Measurements from ENCODE around the gene SLC27A2.

The SLC27A2 gene

DNA sequence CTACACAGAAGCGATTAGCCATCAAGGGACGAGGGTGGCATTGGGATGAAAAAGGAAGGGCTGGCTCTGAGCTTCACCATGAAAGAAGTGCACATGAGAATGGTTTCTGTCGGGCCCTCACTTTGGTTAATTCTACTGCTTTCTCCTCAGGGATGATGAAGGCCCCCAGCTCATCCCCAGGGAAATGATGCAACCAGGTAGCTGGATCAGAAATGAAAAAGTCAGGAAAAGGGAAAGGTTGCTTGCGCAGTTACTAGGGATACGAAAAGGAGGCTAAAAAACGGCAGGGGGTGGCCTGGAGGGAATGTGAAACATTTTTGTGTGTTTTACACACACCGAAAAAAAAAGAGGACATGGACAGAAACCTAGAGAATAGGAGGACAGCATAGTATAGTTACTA lies 1.4 kb upstream of the SLC27A2 start:
- H3K27me3 ChIP-seq (ENCODE audit: control insufficient read depth in 1 of 2, insufficient read depth in 2 of 2, low read length in 2 of 2): no peaks in the 10 kb centered on the region

DNA sequence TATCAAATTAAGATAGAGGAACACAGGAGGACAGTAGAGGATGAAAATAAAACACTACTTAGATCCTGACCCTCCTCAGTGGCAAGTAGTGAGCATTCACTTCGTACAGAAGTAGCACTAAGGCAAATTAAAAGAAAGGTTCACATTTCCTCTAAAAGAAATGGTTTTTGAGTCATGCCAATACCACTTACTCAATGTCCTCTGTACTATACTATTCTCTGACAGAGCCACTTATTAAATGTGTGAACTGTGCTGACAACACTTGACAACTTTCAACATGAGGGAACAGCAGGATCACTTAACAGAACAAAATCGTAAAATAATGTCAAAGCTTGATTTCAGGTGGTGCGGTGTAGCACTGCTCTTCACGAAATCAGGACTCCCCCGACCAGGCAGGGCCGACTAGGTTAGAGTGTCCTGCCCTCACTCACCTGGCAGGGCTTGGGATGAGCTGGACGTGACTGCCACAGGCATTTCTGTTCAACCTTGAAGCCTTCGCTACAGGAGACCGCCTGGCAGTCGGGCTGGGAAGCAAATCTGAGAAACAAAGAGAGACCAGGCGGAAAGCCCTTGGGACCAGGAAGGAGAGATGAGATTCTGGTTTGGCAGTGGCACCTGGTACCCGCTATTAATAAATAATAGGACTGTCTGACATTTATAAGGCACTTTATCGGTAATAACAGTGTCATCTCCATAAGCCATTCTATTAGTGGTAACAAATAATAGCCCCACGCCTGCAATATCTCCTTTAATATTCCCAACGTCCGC lies 611 bp upstream of the SLC27A2 start:
- Histone ChIP-seq H3K9ac (ENCODE audit: low read depth in 1 of 2, low read length in 2 of 2) (no peak overlapping the region), H3K9me3 (ENCODE audit: control insufficient read depth in 1 of 2, low read length in 2 of 2) (no peaks in the 10 kb centered on the region), H3K4me3 (ENCODE audit: low read depth in 1 of 2, low read length in 2 of 2) (peak overlapping the region; percentile 76 to 88), H3K27me3 (ENCODE audit: control insufficient read depth in 1 of 2, insufficient read depth in 2 of 2, low read length in 2 of 2) (no peaks in the 10 kb centered on the region), H3K4me1 (ENCODE audit: control insufficient read depth in 1 of 2, insufficient read depth in 2 of 2, low read length in 2 of 2) (peaks cover 9 to 27% of the 10 kb centered on the region in 2 donors), H3K27ac (ENCODE audit: low read depth, low read length) (no peak overlapping the region), H3K36me3 (ENCODE audit: control insufficient read depth in 1 of 2, insufficient read depth in 2 of 2, low read length in 2 of 2) (no peaks in the 10 kb centered on the region)

More for the DNA sequence above, 1.4 kb upstream of the SLC27A2 start:
- Histone ChIP-seq H3K36me3 (ENCODE audit: control insufficient read depth in 1 of 2, insufficient read depth in 2 of 2, low read length in 2 of 2) (no peaks in the 10 kb centered on the region), H3K4me1 (ENCODE audit: control insufficient read depth in 1 of 2, insufficient read depth in 2 of 2, low read length in 2 of 2) (peaks cover 9 to 27% of the 10 kb centered on the region in 2 donors), H3K9me3 (ENCODE audit: control insufficient read depth in 1 of 2, low read length in 2 of 2) (no peaks in the 10 kb centered on the region), H3K27ac (ENCODE audit: low read depth, low read length) (no peak overlapping the region), H3K4me3 (ENCODE audit: low read depth in 1 of 2, low read length in 2 of 2) (no peak overlapping the region), H3K9ac (ENCODE audit: low read depth in 1 of 2, low read length in 2 of 2) (no peak overlapping the region)

DNA sequence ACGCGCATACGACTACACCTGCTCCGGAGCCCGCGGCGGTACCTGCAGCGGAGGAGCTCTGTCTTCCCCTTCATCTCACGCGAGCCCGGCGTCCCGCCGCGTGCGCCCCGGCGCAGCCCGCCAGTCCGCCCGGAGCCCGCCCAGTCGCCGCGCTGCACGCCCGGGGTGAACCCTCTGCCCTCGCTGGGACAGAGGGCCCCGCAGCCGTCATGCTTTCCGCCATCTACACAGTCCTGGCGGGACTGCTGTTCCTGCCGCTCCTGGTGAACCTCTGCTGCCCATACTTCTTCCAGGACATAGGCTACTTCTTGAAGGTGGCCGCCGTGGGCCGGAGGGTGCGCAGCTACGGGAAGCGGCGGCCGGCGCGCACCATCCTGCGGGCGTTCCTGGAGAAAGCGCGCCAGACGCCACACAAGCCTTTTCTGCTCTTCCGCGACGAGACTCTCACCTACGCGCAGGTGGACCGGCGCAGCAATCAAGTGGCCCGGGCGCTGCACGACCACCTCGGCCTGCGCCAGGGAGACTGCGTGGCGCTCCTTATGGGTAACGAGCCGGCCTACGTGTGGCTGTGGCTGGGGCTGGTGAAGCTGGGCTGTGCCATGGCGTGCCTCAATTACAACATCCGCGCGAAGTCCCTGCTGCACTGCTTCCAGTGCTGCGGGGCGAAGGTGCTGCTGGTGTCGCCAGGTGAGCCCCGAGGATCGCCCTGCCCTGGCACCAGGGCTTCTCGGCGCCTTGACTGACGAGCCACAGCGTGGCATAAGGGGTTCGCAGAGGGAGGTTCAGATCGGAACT lies 420 bp downstream of the SLC27A2 start:
- no peaks in the 10 kb centered on the region for H3K9me3 ChIP-seq (ENCODE audit: control insufficient read depth in 1 of 2, low read length in 2 of 2)
- peak overlapping the region; percentile 76 to 88 for H3K4me3 ChIP-seq (ENCODE audit: low read depth in 1 of 2, low read length in 2 of 2)
- H3K4me1 ChIP-seq (ENCODE audit: control insufficient read depth in 1 of 2, insufficient read depth in 2 of 2, low read length in 2 of 2): peaks cover 9 to 27% of the 10 kb centered on the region in 2 donors
- H3K27me3 ChIP-seq (ENCODE audit: control insufficient read depth in 1 of 2, insufficient read depth in 2 of 2, low read length in 2 of 2): no peaks in the 10 kb centered on the region
- no peaks in the 10 kb centered on the region for H3K36me3 ChIP-seq (ENCODE audit: control insufficient read depth in 1 of 2, insufficient read depth in 2 of 2, low read length in 2 of 2)
- no peak overlapping the region for H3K27ac ChIP-seq (ENCODE audit: low read depth, low read length)
- peak overlapping the region; percentile 50 to 69 for H3K9ac ChIP-seq (ENCODE audit: low read depth in 1 of 2, low read length in 2 of 2)

DNA sequence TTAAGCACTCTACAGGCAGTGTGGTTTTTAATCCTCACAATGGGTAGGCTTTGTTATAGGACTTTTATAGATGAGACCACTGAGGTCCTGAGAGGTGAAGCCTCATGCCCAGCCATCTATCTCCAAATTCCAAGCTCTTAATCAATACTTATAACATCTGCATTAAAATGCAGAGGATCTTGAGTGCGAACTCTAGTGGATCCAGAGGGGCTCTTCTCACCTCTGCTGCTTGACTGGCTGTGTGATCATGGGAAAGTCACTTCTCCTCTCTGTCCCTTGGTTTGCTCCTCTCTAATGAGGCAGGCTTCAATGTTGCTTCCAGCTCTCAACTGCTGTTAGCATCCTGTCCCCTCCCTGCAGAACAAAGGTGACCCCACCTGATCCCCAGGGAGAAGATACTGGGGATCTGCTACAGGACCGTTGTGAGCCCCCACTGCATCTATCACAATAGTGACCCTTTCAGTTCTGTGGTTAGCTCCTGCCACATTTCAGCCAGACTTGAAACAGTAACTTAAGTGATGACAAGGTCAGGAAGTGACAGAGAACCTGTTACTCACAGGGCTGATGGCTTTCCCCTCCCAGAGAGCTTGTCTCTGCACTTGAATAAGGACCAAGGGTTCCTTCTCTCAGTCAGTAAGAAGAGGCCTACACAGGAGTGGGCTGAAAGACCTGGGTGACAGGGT lies 1.3 kb downstream of the SLC27A2 start:
- Histone ChIP-seq H3K9ac (ENCODE audit: low read depth in 1 of 2, low read length in 2 of 2) (peak overlapping the region in 1 of 2 donors; percentile 50), H3K4me3 (ENCODE audit: low read depth in 1 of 2, low read length in 2 of 2) (peak overlapping the region; percentile 76 to 88), H3K36me3 (ENCODE audit: control insufficient read depth in 1 of 2, insufficient read depth in 2 of 2, low read length in 2 of 2) (no peaks in the 10 kb centered on the region), H3K27ac (ENCODE audit: low read depth, low read length) (no peak overlapping the region), H3K9me3 (ENCODE audit: control insufficient read depth in 1 of 2, low read length in 2 of 2) (no peaks in the 10 kb centered on the region), H3K27me3 (ENCODE audit: control insufficient read depth in 1 of 2, insufficient read depth in 2 of 2, low read length in 2 of 2) (no peaks in the 10 kb centered on the region), H3K4me1 (ENCODE audit: control insufficient read depth in 1 of 2, insufficient read depth in 2 of 2, low read length in 2 of 2) (peaks cover 9 to 27% of the 10 kb centered on the region in 2 donors)

DNA sequence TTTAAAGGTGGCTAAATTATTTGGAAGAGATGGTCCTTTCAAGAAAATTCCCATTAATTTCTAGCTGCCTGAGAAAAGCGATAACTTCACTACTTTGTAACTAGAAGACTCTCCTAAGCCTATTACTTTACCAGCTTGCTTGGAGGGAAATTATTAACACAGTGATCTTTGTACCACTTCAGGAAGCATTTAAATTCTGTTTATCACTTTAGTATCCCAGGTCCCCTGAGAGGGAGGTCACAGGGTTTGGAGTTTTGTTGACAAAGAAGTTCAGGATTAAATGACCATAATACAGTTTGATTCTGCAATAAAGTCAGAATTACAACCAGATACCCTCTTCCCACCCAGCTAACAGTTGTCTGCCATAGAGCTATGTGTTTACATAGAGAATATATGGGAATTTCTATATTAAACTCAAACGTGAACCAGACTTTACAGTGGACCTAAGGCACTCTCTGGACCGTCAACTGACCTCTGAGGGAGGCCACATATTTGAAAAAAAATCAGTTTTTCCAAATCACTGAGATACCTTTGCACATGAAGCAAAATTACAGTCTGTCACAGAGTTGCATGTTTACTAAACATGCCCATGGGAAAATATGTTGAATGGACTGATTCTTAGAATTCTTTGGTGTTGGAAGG lies 3.0 kb downstream of the SLC27A2 start:
- Histone ChIP-seq H3K9ac (ENCODE audit: low read depth in 1 of 2, low read length in 2 of 2) (no peak overlapping the region), H3K9me3 (ENCODE audit: control insufficient read depth in 1 of 2, low read length in 2 of 2) (no peaks in the 10 kb centered on the region), H3K4me3 (ENCODE audit: low read depth in 1 of 2, low read length in 2 of 2) (no peak overlapping the region), H3K27me3 (ENCODE audit: control insufficient read depth in 1 of 2, insufficient read depth in 2 of 2, low read length in 2 of 2) (no peaks in the 10 kb centered on the region), H3K36me3 (ENCODE audit: control insufficient read depth in 1 of 2, insufficient read depth in 2 of 2, low read length in 2 of 2) (no peaks in the 10 kb centered on the region), H3K4me1 (ENCODE audit: control insufficient read depth in 1 of 2, insufficient read depth in 2 of 2, low read length in 2 of 2) (peaks cover 18 to 27% of the 10 kb centered on the region in 2 donors), H3K27ac (ENCODE audit: low read depth, low read length) (no peak overlapping the region)

DNA sequence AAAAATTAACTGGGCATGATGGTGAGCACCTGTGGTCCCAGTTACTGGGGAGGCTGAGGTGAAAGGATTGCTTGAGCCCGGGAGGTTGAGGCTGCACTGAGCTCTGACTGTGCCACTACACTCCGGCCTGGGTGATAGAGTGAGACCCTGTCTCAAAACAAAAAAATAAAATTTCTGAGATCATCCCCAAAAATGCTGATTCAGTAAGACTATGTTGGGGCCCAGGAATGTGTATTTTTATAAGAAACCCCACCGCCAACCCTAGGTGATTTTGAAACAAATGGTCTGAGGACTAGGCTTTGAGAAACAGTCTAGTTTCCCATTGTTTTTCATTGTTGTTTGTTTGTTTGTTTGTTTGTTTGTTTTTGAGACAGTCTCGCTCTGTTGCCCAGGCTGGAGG lies 4.1 kb downstream of the SLC27A2 start:
- H3K27ac ChIP-seq (ENCODE audit: low read depth, low read length): no peak overlapping the region
- no peaks in the 10 kb centered on the region for H3K9me3 ChIP-seq (ENCODE audit: control insufficient read depth in 1 of 2, low read length in 2 of 2)
- H3K4me3 ChIP-seq (ENCODE audit: low read depth in 1 of 2, low read length in 2 of 2): no peak overlapping the region
- H3K9ac ChIP-seq (ENCODE audit: low read depth in 1 of 2, low read length in 2 of 2): no peak overlapping the region
- no peaks in the 10 kb centered on the region for H3K27me3 ChIP-seq (ENCODE audit: control insufficient read depth in 1 of 2, insufficient read depth in 2 of 2, low read length in 2 of 2)
- no peaks in the 10 kb centered on the region for H3K36me3 ChIP-seq (ENCODE audit: control insufficient read depth in 1 of 2, insufficient read depth in 2 of 2, low read length in 2 of 2)
- H3K4me1 ChIP-seq (ENCODE audit: control insufficient read depth in 1 of 2, insufficient read depth in 2 of 2, low read length in 2 of 2): peaks cover 26 to 27% of the 10 kb centered on the region in 2 donors

DNA sequence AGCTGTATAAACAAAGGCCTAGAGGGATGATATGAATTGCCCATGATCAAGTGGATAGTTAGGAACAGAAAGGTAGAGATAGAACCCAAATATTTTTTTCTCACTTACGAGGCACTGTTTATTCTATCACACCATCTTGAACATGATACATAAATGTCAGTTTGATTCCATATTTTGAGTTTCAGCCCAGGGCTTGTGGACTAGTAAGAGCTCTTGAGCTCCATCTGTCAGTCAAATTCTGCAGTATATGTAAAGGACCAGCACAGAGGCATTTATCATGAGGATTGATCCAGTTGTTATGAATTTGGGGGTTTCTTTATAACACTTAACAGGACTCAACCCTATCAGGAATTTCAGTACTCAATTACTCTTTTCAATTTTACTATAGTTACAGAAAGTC lies 4.8 kb downstream of the SLC27A2 start:
- Histone ChIP-seq H3K27ac (ENCODE audit: low read depth, low read length) (no peak overlapping the region), H3K4me3 (ENCODE audit: low read depth in 1 of 2, low read length in 2 of 2) (no peak overlapping the region), H3K4me1 (ENCODE audit: control insufficient read depth in 1 of 2, insufficient read depth in 2 of 2, low read length in 2 of 2) (peaks cover 23 to 26% of the 10 kb centered on the region in 2 donors), H3K36me3 (ENCODE audit: control insufficient read depth in 1 of 2, insufficient read depth in 2 of 2, low read length in 2 of 2) (no peaks in the 10 kb centered on the region), H3K9me3 (ENCODE audit: control insufficient read depth in 1 of 2, low read length in 2 of 2) (no peaks in the 10 kb centered on the region), H3K27me3 (ENCODE audit: control insufficient read depth in 1 of 2, insufficient read depth in 2 of 2, low read length in 2 of 2) (no peaks in the 10 kb centered on the region), H3K9ac (ENCODE audit: low read depth in 1 of 2, low read length in 2 of 2) (no peak overlapping the region)

DNA sequence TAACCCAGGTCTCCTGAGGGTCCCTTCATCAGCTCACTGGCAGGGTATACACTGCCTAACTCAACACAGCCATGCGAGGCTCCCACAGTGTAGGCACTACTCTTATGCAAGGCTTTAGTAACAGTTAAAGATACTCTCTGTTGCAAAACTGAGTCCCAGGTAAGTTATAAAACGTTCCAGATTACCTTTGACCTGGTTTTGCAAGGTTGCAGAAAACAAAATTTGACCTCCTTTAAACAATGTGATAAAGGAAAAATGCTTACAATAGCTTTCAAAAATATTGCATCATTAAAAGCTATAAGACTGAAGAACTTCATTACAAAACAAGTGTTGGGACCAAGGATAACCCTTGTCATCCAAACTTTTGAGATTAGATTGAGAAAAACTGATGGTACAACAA lies 5.5 kb downstream of the SLC27A2 start:
- peaks cover 18 to 26% of the 10 kb centered on the region in 2 donors for H3K4me1 ChIP-seq (ENCODE audit: control insufficient read depth in 1 of 2, insufficient read depth in 2 of 2, low read length in 2 of 2)
- H3K9me3 ChIP-seq (ENCODE audit: control insufficient read depth in 1 of 2, low read length in 2 of 2): no peaks in the 10 kb centered on the region
- H3K36me3 ChIP-seq (ENCODE audit: control insufficient read depth in 1 of 2, insufficient read depth in 2 of 2, low read length in 2 of 2): no peaks in the 10 kb centered on the region

DNA sequence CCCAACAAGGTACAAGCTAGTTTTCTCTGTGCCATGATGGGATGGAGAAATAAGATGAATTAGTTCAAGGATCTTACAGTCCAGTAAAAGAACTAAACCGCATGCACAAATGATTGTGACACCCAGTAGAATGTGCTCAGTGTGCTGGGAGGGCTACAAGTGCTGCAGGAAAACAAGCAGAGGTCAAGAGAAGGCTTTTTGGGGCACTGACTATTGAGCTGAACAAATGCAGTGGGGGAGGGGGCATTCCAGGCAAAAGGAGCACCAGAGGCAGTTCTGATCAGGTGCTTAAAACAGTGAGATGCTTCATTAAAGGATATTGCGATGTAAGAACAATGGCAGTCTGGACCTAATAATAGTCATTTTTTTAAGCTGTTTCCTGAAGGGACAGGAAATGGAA lies 6.0 kb downstream of the SLC27A2 start:
- Histone ChIP-seq H3K4me1 (ENCODE audit: control insufficient read depth in 1 of 2, insufficient read depth in 2 of 2, low read length in 2 of 2) (peaks cover 14 to 22% of the 10 kb centered on the region in 2 donors), H3K36me3 (ENCODE audit: control insufficient read depth in 1 of 2, insufficient read depth in 2 of 2, low read length in 2 of 2) (no peaks in the 10 kb centered on the region), H3K27ac (ENCODE audit: low read depth, low read length) (no peak overlapping the region), H3K9ac (ENCODE audit: low read depth in 1 of 2, low read length in 2 of 2) (no peak overlapping the region), H3K27me3 (ENCODE audit: control insufficient read depth in 1 of 2, insufficient read depth in 2 of 2, low read length in 2 of 2) (no peaks in the 10 kb centered on the region), H3K9me3 (ENCODE audit: control insufficient read depth in 1 of 2, low read length in 2 of 2) (no peaks in the 10 kb centered on the region), H3K4me3 (ENCODE audit: low read depth in 1 of 2, low read length in 2 of 2) (no peak overlapping the region)

More for the DNA sequence above, 5.5 kb downstream of the SLC27A2 start:
- Histone ChIP-seq H3K27ac (ENCODE audit: low read depth, low read length) (no peak overlapping the region), H3K9ac (ENCODE audit: low read depth in 1 of 2, low read length in 2 of 2) (no peak overlapping the region), H3K4me3 (ENCODE audit: low read depth in 1 of 2, low read length in 2 of 2) (no peak overlapping the region), H3K27me3 (ENCODE audit: control insufficient read depth in 1 of 2, insufficient read depth in 2 of 2, low read length in 2 of 2) (no peaks in the 10 kb centered on the region)

All from duodenal mucosa (tissue), 2 donors.